PC-9 (cell line): ENCODE data around the gene EGR1.

ENCODE experiments used
- EZH2 ChIP-seq: fragments of 200-600 bp; sonication (generic); IDR thresholded peaks from 2 replicates; pipeline ENCODE4 v1.8.0; 2017; ENCODE audit warnings: antibody characterized with exemption, low read depth
- TF ChIP-seq, protein P1 (sequence below): fragments of 200-600 bp; sonication (generic); conservative IDR thresholded peaks from 2 replicates; pipeline ENCODE4 v1.6.1; 2017; ENCODE audit warnings: mixed run types, antibody characterized with exemption, mild to moderate bottlenecking, moderate library complexity

DNA sequence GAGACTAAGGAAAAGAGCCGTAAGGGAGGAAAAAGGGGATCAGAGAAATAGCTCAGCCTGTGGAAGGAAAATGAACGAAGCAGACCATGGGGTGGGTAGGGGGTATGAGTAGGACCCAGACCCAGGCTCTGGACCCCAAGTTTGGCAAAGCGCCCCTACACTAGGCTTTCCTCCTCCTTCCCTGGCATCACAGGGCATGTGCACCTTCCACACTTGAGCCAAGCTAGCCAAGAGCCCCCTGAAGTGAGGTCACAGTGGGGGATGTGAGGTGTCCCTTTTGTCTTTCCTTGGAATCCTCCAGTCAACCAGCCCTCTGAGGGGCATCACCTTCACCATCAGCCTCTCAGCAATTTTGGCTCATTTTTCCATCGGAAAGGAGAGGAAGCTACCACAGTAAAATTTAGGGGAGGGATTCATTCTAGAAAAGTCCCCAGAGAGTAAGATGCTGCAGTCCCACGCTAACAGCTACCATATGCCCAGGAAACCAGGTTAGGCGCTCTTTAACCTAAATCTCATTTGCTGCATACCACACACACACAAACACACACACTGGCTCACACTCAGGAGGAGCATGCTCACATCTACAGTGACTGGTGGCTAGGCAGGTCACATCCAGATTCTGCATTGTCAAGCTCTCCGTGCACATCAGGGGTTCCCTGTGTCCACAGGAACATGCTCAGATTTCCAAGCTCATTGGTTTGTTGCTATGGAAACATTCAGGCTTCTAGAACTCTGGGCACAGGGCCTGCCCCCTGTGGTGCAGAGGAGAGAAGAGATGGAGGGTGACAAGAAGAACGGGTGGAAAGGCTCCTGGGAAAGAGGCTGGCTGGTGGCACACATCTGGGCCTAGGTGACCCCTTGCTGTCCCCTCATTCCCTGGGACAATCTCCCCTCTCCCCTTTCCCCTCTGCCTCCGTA, 16.5 kb upstream of the EGR1 start:
- TF ChIP-seq, protein P1, sequence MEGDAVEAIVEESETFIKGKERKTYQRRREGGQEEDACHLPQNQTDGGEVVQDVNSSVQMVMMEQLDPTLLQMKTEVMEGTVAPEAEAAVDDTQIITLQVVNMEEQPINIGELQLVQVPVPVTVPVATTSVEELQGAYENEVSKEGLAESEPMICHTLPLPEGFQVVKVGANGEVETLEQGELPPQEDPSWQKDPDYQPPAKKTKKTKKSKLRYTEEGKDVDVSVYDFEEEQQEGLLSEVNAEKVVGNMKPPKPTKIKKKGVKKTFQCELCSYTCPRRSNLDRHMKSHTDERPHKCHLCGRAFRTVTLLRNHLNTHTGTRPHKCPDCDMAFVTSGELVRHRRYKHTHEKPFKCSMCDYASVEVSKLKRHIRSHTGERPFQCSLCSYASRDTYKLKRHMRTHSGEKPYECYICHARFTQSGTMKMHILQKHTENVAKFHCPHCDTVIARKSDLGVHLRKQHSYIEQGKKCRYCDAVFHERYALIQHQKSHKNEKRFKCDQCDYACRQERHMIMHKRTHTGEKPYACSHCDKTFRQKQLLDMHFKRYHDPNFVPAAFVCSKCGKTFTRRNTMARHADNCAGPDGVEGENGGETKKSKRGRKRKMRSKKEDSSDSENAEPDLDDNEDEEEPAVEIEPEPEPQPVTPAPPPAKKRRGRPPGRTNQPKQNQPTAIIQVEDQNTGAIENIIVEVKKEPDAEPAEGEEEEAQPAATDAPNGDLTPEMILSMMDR, result no peak
- TF ChIP-seq EZH2, result no peak
